Medulla oblongata (tissue), 1 donor: Measurements from ENCODE around the gene TDRD7.
A peak's percentile ranks its signal among the peaks of the same experiment; 100 is the strongest.
"Not testable (repeated sequence)": the region's sequence is repeated elsewhere in the genome, so short reads cannot be mapped to it uniquely, and the experiment has no call there.

Source experiments
- DNase-seq: peaks from one replicate; pipeline ENCODE4 v3.0.0-alpha.2; 2015; ENCODE audit errors: extremely low spot score

Gene TDRD7

DNA sequence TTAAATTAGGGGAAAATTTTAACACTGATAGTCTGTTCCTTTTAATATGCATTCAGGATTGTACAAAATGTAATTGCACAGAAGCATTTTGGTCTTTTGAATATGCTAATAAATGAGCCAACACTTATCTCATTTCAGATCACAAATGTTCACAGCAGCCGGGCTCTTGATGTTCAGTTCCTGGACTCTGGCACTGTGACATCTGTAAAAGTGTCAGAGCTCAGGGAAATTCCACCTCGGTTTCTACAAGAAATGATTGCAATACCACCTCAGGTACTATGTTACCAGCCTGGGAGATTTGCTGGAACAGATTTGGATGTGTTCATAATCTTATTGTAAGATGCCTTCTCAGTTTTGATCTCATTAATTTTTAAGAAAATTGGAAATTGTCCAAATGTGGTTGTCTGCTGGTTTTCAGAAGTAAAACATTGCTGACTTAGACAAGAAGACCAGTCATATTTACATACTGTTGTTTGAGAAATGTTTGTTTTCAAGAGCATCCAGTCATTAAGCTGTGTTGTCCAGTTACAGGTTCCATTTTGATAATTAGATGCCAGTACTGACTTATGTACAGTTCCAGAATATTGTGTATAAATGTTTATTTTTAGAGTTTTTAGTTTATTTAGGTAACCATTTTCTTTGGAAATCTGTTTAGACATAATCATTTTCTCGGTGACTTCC is 66.5 kb downstream of the TDRD7 start:
- DNase-seq: no peak

DNA sequence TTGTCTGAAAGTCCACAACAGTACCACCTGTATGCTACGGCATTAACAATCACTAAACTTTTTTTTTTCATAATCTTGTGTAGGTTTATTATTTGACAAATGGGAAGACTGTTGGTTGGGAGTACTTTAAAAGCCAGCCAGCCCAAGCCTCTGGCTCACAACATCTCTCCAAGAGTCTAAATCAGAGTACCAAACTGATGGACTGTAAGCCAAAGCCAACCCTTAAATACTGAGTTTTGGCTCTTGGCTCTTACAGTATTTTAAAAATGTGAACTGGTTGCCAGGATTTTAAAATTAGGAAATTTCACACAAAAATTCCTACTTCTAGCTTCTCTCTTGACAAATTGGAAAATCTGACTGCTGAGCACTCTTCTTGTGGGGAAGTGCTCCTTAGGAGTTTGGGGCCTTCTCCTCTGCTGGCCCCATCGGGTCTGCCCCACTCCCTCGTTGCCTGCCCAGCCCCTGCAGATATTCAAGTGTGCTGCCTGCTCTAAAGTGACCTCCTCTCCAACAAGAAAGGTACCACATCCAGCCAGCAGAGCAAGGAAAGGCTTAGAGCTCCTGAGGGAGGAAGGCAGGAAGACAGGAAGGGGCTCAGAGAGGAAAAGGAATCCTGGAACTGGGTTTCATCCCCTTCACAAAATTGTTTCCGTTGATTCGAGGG is 67.7 kb downstream of the TDRD7 start:
- no peak for DNase-seq

DNA sequence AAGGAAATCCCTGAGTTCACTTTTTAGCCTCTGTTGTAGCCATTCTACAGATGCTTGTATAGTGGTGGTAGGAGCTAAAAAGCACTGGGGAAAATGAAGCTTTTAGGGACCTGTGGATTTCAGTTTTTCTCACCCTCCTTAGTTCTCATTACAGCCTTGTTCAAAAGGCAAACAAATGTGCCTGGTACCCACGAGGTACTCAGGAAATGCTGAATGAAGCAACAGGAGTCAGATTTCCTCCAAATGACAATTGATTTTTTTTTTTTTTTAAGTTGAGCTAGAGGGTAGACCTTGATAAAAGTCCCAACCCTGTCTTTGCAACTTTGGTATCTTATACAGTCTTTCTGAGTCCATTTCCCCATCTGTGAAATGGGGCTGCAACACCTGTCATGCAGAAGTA is 68.3 kb downstream of the TDRD7 start:
- no peak for DNase-seq

DNA sequence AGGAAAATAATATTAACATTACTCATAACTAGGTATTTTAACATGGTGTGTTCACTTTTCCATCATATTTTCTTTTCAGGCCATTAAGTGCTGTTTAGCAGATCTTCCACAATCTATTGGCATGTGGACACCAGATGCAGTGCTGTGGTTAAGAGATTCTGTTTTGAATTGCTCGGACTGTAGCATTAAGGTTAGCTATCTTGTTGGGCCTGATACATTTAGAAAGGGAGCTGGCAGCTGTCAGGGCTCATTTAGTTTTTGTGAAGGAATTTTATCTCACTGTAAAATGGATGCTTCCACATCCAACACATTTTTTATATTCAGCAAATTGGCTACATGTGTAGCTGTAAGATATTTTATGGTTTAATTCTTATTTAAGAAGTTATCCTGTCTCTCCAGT is 68.9 kb downstream of the TDRD7 start:
- no peak for DNase-seq

DNA sequence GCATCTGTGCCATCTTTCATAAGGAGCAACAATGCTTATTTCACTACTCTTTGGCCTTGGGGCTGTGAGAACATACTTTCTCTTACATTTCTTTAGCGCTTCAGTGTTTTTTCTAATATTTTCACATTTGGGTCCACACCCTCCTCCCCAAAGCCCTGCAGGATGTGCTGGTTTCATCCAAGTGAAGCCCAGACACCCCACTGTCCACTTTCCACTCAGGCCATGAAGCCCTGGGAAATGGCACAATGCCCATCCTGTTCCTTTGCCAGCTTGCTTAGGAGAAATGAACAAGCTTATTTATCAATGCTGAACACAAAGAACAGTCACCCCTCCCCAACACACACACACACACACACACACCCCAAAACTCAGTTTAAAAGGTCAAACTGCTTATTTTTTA is 72.2 kb downstream of the TDRD7 start:
- peak; percentile 86 for DNase-seq

DNA sequence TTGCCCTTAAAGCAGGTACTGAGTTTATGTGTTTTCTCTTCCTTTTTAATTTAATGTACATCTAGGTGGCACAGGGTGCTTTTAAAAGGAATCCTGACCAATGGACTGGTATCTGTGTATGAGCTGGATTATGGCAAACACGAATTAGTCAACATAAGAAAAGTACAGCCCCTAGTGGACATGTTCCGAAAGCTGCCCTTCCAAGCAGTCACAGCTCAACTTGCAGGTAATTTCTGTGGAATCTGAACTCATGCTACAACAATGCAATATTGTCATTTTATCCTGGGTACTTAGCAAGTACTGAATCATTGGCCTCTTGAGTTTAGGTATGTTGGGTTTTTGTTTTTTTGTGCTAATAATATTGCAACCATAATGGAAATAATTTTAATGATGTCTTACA is 75.2 kb downstream of the TDRD7 start:
- no peak for DNase-seq

DNA sequence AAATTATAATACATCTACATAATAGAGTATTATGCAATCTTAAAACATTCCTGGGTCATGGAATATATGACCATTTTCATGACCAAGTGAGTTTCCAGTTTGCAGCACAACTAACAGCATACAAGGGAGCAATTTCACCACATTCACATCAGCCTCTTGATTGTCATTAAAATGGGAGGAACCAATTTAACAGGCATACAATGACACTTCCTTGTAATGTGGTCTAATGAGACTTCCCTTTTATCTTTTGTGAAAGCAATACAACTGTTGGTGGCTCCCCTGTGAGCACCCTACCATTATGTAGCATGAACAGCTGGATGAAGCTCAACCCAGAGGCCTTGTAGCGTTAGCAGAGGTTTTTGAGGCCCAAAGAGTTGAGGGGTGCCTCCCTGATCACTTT is 76.0 kb downstream of the TDRD7 start:
- DNase-seq: no peak

DNA sequence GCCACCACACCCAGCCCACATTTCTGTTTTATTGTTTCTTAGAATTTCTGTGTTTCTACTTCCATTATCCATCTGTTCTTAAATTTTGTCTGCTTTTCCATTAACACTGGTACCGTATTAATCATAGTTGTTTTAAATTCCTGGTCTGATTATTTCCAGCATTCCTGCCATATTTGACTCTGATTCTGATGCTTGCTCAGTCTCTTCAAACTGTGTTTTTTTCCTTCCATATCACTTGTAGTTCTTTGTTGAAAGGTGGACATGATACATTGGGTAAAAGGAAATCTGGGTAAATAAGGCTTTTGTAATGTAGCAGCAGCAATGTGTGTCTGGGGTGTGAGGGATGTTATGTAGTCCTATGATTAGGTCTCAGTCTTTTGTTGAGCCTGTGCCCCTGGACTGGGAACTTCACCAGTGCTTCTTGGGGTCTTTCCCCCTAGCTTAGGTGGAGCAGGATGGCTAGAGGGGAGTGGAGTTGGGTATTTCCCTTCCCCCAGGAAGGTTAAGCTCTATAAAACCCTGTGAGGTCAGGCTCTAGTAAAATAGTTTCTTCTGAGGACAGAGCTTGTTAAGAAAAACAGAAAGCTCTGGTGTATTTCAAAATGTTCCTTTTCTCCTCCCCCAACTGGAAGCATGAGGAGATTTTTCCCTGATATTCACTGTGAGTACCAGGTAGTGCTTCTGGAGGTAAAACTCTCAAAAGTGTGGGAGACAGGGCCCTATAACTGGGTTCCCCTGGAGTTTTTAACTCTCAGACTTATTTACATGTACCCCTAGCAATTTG is 79.5 kb downstream of the TDRD7 start:
- DNase-seq: no peak

DNA sequence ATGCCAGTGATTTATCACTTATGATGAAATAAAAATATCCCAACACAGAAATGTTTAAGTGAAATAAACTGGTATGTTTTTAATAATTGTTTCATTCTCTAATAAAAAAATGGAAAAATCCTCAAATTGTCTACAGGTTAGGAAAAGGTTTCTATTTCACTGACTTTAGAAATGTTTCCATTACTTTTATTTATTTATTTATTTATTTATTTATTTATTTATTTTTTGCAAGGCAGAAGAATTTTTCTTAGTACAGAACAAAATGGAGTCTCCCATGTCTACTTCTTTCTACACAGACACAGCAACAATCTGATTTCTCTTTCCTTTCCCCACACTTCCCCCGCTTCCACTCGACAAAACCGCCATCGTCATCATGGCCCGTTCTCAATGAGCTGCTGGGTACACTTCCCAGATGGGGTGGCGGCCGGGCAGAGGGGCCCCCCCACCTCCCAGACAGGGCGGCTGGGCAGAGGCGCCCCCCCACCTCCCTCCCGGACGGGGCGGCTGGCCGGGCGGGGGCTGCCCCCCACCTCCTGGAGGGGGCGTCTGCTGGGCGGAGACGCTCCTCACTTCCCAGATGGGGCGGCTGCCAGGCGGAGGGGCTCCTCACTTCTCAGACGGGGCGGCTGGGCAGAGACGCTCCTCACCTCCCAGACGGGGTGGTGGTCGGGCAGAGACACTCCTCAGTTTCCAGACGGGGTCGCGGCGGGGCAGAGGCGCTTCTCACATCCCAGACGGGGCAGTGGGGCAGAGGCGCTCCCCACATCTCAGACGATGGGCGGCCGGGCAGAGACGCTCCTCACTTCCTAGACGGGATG is 85.9 kb downstream of the TDRD7 start:
- not testable (repeated sequence) for DNase-seq

DNA sequence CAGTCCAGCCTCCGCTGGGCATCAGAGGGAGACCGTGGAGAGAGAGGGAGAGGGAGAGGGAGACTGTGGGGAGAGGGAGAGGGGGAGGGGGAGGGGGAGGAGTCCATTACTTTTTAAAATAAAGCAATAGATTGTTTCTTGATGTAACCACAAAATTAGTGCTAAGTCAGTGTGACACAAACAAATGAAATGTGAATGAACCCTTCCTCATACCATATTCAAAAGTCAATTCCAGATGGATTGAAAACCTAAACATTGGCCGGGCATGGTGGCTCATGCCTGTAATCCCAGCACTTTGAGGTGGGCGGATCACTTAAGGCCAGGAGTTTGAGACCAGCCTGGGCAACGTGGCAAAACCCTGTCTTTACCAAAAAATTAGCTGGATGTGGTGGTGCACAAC is 87.0 kb downstream of the TDRD7 start:
- not testable (repeated sequence) for DNase-seq

DNA sequence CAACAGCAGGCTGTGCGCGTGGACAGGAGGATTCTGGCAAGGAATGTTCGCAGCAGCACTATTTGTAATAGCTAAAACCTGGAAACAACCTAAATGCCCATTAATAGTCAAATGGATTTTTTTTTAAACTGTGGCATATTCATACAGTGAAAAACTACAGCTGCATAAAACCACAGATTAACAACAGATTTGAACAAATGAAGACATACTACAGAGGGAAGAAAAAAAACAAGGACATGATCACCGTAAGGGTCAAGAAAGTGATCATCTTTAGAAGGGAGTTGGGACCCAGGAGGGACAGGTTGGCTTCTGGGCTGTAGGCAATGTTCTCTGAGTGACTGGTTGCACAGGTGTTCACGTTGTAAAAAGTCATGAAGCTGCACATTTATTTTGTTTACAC is 88.4 kb downstream of the TDRD7 start:
- no peak for DNase-seq

DNA sequence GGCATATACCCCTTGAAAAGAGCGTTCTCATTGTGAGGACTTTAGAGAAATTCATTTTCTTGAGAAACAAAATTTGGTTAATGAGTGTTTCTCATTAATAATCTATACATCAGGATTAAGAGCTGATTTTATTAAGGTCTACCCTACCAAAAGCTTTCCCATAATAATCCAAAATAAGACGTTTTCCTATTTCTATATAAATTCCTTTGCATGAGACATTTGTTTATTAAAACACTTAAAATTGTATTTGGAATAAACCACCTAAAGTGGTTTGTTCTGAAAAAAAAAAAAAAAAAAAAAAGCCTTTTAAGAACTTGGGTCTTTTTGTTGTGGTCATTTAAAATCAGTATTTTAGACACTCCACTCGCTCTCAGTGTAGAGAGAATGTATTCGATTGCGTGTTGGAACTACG is 88.9 kb downstream of the TDRD7 start:
- DNase-seq: no peak

DNA sequence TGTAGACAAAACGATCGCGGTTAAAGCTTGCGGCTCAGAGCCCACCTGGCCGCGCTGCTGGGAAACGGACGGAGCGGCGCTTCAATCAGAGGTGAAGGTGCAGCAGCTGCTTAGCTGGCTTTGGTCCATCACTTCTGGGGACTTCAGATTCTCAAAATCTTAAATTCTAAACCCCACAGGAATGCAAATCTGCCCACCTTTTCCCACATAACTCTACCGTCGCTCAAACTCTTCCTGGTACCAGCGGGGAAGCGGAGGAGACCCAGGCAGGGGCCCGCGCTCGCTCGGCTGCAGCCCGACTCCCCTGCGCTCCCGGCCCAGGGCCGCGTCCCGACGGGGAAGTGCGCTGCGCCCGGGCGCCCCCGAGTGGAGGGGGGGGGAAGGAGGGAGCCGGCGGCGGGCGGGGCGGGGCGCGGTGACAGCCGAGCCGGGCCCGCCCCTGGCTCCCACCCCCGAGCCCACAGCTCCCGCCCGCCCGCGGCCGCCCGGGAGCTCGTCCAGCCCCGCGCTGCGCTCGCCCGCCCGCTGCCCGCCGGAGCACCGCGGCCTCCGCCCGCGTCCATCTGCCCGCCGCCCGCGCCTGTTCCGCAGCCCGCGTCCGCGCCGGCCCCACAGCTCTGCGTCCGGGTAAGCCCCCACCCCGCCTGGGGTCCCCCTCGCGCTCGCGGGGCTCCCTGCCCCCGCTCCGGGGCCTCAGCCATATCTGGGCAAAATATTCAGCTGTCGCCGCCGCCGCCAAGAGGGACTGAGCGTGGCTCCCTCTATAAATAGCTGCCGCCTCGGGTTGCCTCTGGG is 89.5 kb downstream of the TDRD7 start, which contains the start of gene TMOD1:
Gene TMOD1, plus strand, starts transcription at position 490 of the 795 bp plus-strand sequence. CDS start 22,523 bp downstream, outside the sequence.
- DNase-seq: peak; percentile 82

DNA sequence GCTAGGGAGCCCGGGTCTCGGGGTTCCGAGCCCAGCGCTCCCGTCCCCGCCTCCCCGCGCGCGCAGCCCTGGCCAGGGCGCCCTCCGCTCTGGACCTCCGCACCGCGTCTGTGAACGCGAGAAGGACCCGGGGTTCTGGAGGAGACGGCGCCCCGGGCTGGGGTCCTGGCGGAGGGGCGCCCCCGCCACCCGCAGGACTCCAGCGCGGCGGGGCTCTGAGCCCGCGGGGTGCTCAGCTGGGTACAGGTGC is 90.0 kb downstream of the TDRD7 start:
- no peak for DNase-seq

DNA sequence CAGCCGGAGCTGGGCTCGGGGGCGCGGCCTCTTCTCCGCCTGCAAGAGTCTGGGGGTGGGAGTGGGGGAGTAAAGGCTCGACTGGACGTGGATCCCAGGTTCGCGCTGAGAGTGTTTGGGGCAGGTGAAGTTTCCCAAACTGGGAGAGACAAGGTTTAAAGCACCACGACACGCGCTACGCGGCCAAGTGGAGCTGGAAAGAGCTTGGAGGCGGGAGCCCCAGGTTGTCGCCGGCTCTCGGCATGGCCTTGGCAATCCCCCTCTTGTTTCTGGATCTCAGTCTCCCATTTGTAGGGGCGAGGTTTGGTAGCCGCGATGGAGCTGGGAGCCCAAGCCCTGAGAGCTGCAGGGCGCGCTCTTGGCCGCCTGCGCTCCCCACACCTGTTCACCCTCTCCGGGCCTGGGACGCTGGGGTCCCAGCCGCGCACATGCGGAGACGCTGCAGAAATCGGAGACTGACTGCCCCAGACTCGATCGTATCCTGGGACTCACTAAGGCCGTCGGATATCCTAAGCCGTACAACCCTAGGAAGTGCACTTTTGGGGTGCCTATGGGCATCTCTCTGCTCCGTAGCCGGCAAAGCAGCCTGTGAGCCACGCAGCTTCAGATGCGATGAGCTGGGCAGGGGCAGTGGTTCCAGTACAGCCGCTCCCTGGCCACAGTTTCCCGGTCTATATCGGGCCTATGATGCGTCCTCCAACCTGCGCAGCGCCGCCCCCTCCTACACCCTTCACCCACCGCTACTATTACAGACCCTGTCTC is 90.5 kb downstream of the TDRD7 start:
- DNase-seq: no peak

DNA sequence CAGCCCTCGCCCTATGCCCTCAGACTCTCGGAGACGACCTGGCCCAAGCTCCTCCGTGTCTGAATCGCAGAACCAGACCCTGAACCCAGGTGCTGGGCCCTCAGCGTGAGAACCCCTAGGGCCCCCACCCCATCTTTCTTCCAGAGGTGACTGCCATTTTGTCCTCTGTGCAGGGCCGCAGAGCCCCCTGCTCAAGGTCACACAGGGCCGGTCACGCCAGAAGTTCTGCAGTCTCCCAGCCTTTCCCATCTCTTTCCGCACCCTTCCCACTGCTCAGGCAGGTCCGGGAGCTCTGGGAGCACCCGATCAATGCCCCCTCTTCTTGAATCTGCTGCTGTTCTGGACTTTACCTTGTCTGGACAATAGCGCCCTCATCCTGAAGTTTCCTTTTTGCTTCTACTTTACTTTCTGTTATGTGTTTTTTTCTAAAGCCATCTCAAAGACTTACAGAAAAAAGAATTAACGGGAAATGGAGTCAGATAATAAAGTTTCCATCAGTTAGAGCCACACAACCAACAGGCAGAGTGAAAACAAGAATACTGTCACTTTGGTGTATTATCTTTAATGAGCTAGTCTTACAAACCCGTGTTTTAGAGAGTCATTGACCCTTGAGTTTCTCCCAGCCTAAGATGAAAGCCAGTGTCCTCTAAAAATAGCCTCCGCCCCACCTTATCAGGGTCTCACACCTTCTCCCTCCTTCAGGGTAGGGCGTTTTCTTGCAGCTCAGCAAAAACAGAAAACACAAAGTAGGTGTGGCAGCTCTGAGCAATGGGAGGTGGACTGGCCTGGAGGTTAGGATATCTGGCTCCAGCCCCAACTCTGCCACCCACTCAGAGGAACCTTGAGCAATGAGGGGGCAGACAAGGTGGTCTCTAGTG is 91.3 kb downstream of the TDRD7 start:
- no peak for DNase-seq

DNA sequence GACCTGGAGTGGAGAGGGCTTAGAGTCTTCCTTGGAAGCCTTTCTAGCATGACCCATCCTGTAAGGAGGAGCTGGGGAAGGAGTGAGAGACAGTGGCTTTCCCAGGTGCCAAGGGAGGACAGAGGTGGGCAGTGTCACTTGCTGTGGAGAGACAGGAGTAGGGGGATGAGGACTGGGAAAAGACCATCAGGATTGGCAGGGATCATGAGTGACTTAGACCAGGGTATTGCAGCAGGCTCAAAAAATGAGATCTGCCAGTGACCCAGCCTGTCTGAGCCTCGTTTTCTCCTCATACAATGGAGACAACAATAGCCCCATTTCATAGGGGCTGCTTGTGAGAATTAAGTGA is 91.9 kb downstream of the TDRD7 start:
- DNase-seq: no peak

DNA sequence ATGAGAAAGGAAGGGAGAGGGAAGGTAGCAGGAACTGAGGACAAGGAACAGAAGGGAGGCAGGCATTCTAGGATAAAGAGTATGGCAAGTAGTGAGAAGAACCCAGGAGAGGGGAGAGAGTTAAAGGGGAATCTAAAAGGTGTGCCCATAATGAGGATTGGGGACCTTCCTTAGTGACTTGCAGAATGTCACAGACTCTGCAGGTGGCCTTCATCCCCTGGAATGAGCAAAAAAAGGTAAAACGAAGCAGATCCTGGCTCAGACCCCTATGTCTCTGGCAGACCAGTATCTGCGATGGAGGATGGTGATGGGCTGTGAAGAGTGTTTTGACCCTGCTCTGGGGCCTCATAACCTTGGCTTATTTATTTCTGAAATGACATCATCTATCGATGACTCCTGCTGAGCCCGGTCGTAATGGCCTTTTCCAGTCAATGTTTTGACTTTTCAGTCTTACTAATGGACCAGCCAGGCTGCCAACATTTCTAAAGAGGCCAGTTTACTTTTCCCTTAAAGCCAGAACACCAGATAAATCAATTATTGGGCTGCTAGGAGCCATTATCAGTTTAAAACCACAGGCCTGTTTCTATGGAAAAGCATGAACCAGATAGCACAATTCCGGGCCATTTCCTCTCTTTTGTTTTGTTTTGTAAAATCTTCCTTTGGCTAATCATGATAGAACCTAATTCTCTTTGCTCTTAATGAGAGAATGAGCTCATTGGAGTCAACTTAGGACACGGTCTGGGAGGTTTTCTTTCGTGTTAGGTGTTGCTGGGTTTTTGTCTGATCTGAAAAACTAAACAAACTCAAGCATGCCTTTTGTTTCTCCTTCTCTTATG is 92.7 kb downstream of the TDRD7 start:
- no peak for DNase-seq

DNA sequence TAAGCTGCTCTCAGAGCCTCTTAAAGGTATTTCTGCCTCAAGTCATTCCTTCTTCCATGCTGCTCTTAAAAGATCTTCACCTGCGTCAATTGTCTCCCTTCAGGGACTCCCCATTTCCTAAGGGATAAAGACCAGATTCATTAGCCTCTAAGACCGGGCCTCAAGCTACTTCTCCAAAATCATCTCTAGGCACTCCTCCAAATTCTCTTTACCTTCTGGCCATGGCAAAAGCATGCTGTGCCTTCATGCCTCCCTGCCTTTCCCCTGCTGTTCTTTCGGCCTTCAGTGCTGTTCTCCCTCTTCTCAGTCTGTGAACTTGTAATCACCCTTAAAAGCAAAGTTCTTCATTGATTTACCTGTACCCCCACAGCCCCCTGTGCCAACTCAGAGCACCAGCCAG is 93.9 kb downstream of the TDRD7 start:
- no peak for DNase-seq
